ENCODE results near the gene CYB561D1.

The CYB561D1 gene

GRCh38 chr1:109529881-109530456, 36.1 kb downstream of the CYB561D1 start:
- no peak for DNase-seq (ENCODE audit: low spot score)

- DNase-seq (ENCODE audit: low spot score): peak; percentile 49
Observed at GRCh38 chr1:109530457-109531087, 36.7 kb downstream of the CYB561D1 start.

GRCh38 chr1:109531380-109531779, 37.5 kb downstream of the CYB561D1 start:
- no peak for DNase-seq (ENCODE audit: low spot score)

- no peak for DNase-seq (ENCODE audit: low spot score)
Observed at GRCh38 chr1:109531826-109532364, 38.0 kb downstream of the CYB561D1 start.

- DNase-seq (ENCODE audit: low spot score): peak; percentile 81
Observed at GRCh38 chr1:109532365-109533136, 38.7 kb downstream of the CYB561D1 start.

DNA sequence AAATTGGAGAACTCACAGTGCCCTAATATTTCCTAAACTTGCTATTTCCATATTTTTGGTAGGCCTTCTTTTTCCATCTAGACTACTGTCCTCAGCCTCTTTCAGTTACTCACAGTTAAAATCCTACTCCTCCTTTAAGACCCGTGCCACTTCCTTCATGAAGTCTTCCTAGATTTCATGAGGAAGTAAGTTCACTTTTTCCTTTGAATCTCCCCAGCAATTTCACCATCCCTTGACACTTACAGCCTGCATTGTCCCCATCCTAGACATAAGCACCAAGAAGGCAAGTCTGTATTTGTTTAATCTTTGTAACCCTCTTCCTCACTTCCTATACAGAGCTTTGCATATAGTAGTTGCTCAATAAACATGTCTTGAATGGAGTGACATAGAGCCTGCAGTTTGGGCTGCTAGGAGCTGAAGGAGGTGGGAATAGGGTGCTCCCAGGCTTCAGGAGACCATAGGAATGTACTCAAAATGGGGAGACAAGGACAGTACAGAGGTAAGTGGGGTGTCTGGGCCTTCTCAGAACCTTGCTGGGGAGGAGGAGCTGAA, 40.5 kb downstream of the CYB561D1 start:
- no peak for DNase-seq (ENCODE audit: low spot score)

- DNase-seq (ENCODE audit: low spot score): no peak
Observed at GRCh38 chr1:109535481-109535880, 41.6 kb downstream of the CYB561D1 start.

GRCh38 chr1:109535971-109536491, 42.1 kb downstream of the CYB561D1 start:
- no peak for DNase-seq (ENCODE audit: low spot score)

- DNase-seq (ENCODE audit: low spot score): no peak
Observed at GRCh38 chr1:109537450-109538178, 43.7 kb downstream of the CYB561D1 start.

DNA sequence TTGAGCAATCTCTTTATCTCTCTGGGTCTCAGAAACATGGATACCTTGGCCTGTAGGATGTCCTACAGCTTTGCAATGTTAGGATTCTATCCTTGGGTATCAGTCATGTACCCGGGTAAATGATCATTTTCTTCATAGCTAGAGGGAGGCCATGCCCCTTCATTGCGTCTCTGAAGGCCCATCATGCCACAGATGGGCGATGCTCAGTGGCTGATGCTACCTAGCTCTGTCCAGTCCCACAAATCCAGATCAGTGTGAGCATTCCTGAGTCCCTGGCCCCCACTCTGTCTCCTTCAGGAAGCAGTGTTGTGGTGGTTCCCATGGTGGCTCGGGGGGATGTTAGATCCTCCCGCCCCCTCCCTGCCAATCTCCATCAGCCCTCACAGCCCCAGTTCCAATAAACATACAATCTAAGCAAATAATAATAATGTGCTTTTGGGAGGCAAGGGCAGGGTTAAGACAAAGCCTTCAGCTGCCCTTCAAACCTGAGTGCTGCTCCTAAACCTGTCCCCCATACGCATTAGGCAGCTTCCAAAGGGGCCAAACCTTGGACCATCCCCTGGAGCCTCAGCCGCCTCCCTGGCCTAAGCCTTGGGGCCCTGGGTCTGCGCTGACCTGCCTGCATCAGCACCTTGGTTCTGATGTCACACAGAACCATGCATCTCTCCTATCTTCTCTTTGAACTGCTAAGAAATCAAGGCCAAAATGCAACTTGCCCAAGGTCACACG, 45.1 kb downstream of the CYB561D1 start:
- DNase-seq (ENCODE audit: low spot score): no peak

DNA sequence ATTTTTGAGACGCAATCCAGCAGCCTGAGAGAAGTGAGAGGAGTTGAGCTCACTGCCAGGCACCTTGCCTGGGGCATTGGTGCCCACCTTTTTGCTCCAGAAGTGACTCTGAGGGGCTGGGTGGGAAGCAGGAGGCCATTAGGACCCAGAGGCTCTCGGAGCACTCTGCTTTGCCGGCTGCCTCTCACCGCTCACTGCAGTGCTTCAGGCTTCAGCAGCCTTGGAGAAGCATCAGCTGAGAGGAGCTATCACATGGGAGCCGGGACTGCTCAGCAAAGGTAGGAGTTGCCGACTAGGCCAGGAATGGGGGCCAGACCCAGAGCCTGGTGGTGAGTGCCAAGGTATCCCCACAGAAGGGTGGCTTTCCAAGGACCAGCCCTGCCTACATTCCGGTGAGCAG, 45.8 kb downstream of the CYB561D1 start, which contains the start of gene GPR61:
Gene GPR61 (plus strand): TSS at position 197 of the 400 bp plus-strand sequence. CDS start 3,151 bp downstream, outside the sequence.
- no peak for DNase-seq (ENCODE audit: low spot score)

DNA sequence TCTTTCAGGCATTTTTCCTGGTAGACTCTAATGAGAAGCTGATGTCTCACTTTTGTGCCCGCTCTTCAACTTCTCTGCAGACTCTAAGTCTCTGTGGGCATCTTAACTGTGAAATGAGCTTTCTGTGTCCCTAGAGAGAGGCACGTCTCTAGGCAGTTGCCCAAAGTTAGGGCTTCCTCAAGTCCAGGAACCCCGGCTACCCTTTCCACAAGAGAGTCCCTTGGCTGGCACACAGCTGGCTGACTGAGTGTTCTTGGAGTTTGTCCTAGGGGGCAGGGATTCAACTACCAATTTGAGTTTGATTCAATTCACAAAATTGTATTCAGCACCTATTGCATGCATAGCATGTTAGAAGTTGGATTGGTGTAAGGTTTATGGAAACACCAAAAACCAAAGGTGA, 47.2 kb downstream of the CYB561D1 start:
- DNase-seq (ENCODE audit: low spot score): no peak

GRCh38 chr1:109542657-109543056, 48.8 kb downstream of the CYB561D1 start:
- no peak for DNase-seq (ENCODE audit: low spot score)

DNA sequence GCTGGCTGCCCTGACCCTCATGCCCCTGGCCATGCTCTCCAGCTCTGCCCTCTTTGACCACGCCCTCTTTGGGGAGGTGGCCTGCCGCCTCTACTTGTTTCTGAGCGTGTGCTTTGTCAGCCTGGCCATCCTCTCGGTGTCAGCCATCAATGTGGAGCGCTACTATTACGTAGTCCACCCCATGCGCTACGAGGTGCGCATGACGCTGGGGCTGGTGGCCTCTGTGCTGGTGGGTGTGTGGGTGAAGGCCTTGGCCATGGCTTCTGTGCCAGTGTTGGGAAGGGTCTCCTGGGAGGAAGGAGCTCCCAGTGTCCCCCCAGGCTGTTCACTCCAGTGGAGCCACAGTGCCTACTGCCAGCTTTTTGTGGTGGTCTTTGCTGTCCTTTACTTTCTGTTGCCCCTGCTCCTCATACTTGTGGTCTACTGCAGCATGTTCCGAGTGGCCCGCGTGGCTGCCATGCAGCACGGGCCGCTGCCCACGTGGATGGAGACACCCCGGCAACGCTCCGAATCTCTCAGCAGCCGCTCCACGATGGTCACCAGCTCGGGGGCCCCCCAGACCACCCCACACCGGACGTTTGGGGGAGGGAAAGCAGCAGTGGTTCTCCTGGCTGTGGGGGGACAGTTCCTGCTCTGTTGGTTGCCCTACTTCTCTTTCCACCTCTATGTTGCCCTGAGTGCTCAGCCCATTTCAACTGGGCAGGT, 49.5 kb downstream of the CYB561D1 start:
- no peak for DNase-seq (ENCODE audit: low spot score)

DNA sequence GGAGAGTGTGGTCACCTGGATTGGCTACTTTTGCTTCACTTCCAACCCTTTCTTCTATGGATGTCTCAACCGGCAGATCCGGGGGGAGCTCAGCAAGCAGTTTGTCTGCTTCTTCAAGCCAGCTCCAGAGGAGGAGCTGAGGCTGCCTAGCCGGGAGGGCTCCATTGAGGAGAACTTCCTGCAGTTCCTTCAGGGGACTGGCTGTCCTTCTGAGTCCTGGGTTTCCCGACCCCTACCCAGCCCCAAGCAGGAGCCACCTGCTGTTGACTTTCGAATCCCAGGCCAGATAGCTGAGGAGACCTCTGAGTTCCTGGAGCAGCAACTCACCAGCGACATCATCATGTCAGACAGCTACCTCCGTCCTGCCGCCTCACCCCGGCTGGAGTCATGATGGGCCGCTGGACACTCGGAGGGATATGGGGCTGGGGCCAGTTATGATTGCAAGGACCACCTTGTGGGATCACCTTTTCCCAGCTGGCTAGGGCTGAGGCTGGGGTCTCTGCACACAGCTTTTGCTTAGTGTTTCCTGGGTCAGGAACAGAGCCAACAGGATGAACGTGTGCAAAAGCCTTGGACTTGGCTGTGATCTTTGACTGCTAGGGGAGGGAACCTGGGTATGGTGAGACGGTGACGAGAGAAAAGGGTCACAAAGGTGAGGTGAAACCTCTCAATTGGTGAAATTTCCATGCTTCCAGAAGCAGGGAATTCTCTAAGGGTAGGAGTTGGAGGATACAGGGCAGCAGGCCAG, 50.3 kb downstream of the CYB561D1 start:
- DNase-seq (ENCODE audit: low spot score): no peak

DNA sequence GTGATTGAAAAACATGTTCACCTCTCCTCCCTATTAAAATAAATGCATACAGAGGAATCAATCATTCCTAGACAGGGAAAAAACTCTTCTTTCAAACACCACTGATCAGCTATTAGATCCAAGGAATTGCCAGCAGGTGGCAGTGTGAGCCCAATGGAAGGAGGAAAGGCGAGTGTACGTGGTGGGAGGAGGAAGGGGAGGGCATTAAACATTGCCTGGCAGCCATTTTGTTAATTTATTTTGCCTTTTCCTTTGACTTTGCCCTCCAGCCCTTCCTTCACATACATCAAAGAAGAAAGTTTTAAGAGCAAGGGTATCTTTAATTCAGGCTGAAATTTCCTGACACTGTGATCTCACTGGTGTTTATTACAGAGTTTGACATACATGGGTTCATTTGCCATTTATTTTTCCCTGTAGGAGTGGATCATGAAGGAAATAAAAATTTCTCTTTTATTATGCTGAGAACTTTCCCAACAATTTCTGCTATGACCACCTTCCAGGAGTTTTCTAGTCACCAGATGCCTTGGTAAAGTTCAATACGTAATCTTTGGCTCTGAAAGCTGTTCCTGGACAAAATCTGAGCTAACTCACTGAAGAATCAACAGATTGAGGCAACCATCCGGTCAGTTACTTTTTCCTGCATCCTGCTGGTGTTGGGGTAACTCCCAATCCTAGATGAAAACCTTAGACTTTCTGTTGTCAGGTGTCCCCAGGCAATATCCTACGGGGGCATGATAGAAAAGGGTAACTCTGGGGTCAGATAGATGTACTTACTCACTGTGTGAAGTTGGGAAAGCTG, 52.6 kb downstream of the CYB561D1 start:
- DNase-seq (ENCODE audit: low spot score): peak; percentile 87

DNA sequence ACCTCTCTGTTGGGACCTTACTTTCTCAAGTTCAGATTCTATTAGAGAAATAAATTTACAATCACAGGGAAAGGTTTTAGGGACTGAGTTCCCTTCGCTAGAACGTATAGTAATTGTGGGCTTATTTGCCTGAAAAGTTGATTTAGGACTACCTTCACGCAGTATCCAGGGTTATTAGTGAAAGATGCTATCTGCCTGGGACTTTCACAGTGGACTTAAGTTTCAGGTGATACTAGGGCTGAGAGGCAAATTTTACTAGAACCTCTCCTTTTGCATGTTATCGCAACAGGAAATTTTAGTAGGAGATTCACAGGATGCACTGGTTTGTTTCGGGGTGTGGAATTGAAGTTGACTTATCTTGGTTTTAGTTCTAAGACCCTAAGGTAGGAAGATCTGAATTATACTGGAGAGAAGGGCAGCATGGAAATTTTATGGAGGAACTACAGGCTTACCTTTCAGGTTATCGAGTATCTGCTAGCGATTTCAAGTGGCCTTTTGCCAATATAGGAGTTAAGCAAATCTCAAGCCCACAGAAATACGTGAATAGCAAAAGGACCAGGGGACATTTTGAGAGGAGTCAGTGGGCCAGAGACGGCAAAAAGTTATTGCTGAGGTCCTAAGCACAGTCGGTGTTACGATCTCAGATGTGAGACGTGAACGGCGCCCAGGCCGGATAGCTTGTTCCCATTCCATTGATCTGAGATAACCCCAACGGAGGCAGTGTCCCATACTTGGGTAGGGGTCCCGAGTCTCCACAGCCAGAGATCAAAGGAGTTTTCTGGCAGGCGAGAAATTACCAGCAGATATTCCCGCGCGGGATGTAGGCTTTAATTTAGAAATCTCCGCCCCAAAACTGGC, 53.8 kb downstream of the CYB561D1 start:
- no peak for DNase-seq (ENCODE audit: low spot score)

Data from SK-N-DZ (cell line).